Uterus (tissue), 2 donors: ENCODE data around the gene SLC17A9.

Source experiments
- CTCF ChIP-seq, 4 experiments: fragments of 200-600 bp in 2 of 4; fragments of 450-650 bp in 2 of 4; sonication (generic) in 2 of 4; IDR thresholded peaks; one replicate each; pipeline ENCODE4 v1.5.1; 2016 to 2019; ENCODE audit warnings: antibody characterized with exemption in 4 of 4, mild to moderate bottlenecking in 2 of 4, moderate library complexity in 1 of 4
- POLR2A ChIP-seq, 2 donors: fragments of 450-650 bp; IDR thresholded peaks; one replicate each; pipeline ENCODE4 v1.6.1; 2016; ENCODE audit warnings: antibody characterized with exemption in 2 of 2, mild to moderate bottlenecking in 1 of 2, moderate library complexity in 1 of 2

- TF ChIP-seq POLR2A (IDR thresholded peaks at IDR 0.05) (no peak), CTCF (IDR thresholded peaks at IDR 0.05) (no peak)
These were observed 11.6 kb upstream of the SLC17A9 start for GRCh38 chr20:62940875-62941274.
